ENCODE measurements around the gene SEMA4D. TPM values are rescaled to one million over a fixed set of nuclear protein-coding genes. Genes with fewer than 3 reads are reported as not detected.
A peak's percentile ranks its signal among the peaks of the same experiment; 100 is the strongest.

The SEMA4D gene
- total and polyA plus RNA-seq, 10 donors: 23.0 to 193 (median 157) TPM

DNA sequence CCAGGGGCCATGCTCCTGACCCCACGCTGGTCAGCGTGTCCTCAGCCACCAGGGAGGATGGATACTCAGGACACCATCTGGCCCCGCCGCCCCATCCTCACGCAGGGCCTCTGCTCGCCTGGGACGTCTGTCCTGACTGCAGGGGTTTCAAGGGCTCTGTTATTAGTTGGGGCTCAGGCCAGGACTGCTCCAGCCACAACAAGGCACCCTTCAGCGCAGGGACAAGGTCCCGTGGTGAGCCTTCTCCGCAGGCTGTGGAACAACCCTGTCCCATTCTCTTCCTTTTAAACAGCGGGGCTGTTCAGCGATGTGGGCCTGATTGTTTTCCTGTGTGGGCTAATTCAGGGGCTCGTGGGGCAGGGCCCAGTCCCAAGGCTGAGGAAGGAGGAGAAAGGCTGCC lies 61.6 kb downstream of the SEMA4D start:
- H3K36me3 ChIP-seq: peaks cover 0 to 56% (median 0%) of the 10 kb centered on the region in 6 donors
- peak overlapping the region in 4 of 8 donors; percentile 41 to 74 (median 64) for H3K27ac ChIP-seq
- peaks cover 32 to 98% (median 84%) of the 10 kb centered on the region in 6 donors for H3K4me1 ChIP-seq
- H3K9me3 ChIP-seq: no peaks in the 10 kb centered on the region
- no peak overlapping the region for H3K4me3 ChIP-seq
- DNase-seq: no peak
- no peaks in the 10 kb centered on the region for H3K27me3 ChIP-seq (replicated peaks in 1 of 7)
- peak in 1 of 3 donors; percentile 43 for TF ChIP-seq POLR2AphosphoS5 (IDR thresholded peaks at IDR 0.05)
- TF ChIP-seq POLR2A (IDR thresholded peaks at IDR 0.05): no peak
- TF ChIP-seq, protein P1, sequence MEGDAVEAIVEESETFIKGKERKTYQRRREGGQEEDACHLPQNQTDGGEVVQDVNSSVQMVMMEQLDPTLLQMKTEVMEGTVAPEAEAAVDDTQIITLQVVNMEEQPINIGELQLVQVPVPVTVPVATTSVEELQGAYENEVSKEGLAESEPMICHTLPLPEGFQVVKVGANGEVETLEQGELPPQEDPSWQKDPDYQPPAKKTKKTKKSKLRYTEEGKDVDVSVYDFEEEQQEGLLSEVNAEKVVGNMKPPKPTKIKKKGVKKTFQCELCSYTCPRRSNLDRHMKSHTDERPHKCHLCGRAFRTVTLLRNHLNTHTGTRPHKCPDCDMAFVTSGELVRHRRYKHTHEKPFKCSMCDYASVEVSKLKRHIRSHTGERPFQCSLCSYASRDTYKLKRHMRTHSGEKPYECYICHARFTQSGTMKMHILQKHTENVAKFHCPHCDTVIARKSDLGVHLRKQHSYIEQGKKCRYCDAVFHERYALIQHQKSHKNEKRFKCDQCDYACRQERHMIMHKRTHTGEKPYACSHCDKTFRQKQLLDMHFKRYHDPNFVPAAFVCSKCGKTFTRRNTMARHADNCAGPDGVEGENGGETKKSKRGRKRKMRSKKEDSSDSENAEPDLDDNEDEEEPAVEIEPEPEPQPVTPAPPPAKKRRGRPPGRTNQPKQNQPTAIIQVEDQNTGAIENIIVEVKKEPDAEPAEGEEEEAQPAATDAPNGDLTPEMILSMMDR (IDR thresholded peaks at IDR 0.05 in 8 of 11, conservative IDR thresholded peaks at IDR 0.05 in 3 of 11): no peak
- 67 to 82% (median 73%) methylated on average over 13 of the region's 13 CpGs for whole genome bisulfite sequencing, 5 donors
- intact Hi-C loops (cut with DNase I; ENCODE audit: low total_unique reads): no loop called here

DNA sequence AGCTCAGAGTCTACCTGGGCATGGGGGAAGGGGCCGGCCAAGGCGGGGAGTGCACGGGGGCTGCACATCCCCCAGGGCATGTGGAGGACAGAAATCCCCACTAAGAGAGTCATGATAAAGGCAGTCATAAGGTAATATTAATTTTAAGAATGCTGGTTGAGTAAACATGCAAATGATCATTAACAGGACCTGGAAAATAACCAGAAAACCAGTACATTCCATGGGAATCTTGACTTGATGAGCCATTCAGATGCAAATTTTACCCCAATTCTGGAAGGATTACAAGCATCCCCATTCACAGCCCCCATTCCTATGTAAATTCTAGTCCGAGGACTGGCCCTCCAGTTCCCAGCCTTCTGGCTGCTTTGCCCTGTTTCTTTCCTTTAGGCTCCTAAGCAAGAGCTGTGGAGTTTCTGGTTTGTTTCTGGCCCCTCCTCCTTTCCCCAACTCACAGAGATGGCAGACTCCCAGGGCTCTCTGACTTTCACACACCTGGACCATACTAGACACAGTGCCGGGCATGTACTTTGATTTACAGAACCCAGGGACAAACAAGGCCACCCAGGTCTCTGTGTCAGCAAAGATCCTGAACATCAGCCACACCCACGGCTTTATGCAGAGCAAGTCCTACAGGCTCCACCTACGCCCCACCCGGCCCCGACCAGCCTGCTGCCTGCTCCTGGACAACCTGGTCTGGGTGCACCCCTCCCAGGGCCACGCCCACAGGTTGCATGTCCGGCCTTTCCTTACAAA lies 62.7 kb downstream of the SEMA4D start:
- no peak for TF ChIP-seq POLR2AphosphoS5 (IDR thresholded peaks at IDR 0.05)
- TF ChIP-seq POLR2A (IDR thresholded peaks at IDR 0.05): no peak
- TF ChIP-seq, protein P1 (IDR thresholded peaks at IDR 0.05 in 8 of 11, conservative IDR thresholded peaks at IDR 0.05 in 3 of 11): no peak
- no peaks in the 10 kb centered on the region for H3K27me3 ChIP-seq (replicated peaks in 1 of 7)
- intact Hi-C loops (cut with DNase I; ENCODE audit: low total_unique reads): no loop called here
- no peaks in the 10 kb centered on the region for H3K9me3 ChIP-seq
- peaks cover 22 to 98% (median 82%) of the 10 kb centered on the region in 6 donors for H3K4me1 ChIP-seq
- H3K27ac ChIP-seq: peak overlapping the region in 3 of 8 donors; percentile 63 to 74 (median 66)
- WGBS, 5 donors: 60 to 73% (median 68%) methylated on average over 11 of the region's 11 CpGs
- H3K4me3 ChIP-seq: no peak overlapping the region
- H3K36me3 ChIP-seq: peaks cover 0 to 47% (median 0%) of the 10 kb centered on the region in 6 donors
- DNase-seq: peak; percentile 42

DNA sequence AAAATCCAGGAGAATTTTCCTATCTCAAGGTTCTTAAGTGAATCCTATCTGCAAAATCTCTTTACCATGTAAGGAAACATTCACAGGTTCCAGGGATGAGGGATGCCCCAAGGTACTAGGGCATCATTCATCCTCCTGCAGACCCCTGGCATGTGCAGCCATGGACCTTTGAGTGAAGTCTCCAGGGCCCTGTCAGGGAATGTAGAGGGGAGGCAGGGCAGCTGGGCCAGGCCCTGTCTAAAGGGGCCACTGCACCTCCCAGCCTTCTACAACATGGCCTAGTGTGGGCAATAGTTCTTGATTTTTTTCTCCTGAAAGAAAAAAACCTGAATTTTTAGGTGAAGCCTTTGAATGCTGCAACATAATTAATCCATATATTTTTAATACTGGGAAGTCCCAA lies 63.3 kb downstream of the SEMA4D start:
- Histone ChIP-seq H3K27ac (peak overlapping the region in 2 of 8 donors; percentile 66 to 74), H3K9me3 (no peaks in the 10 kb centered on the region), H3K36me3 (peaks cover 0 to 47% (median 0%) of the 10 kb centered on the region in 6 donors), H3K4me3 (no peak overlapping the region), H3K27me3 (replicated peaks in 1 of 7) (no peaks in the 10 kb centered on the region), H3K4me1 (peaks cover 18 to 98% (median 82%) of the 10 kb centered on the region in 6 donors)
- peak; percentile 16 for DNase-seq
- TF ChIP-seq POLR2AphosphoS5 (IDR thresholded peaks at IDR 0.05) (no peak), POLR2A (IDR thresholded peaks at IDR 0.05) (no peak)
- TF ChIP-seq, protein P1 (IDR thresholded peaks at IDR 0.05 in 8 of 11, conservative IDR thresholded peaks at IDR 0.05 in 3 of 11): no peak
- intact Hi-C loops (cut with DNase I; ENCODE audit: low total_unique reads): no loop called here

DNA sequence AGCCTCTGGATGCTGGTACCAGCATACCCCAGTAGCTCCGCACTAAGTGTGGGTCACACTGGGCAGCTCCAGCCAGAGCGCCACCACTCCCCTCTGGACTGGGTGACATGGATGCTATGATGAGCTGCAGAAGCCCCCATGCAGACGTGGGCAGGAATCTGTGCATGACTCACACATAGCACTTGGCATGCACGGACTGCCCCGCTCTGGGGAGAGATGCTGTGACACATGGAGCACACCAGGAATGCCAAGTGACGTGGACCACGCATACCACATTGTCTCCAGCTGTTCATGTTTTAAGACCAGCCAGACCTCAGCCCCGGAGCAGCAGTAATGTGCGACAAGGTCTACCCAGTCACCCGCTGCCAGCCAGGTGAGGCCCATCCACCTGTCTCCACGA lies 64.1 kb downstream of the SEMA4D start:
- Histone ChIP-seq H3K9me3 (no peaks in the 10 kb centered on the region), H3K27ac (peak overlapping the region in 1 of 8 donors; percentile 57), H3K4me3 (no peak overlapping the region), H3K36me3 (peaks cover 0 to 51% (median 0%) of the 10 kb centered on the region in 6 donors), H3K27me3 (replicated peaks in 1 of 7) (no peaks in the 10 kb centered on the region), H3K4me1 (peaks cover 20 to 98% (median 84%) of the 10 kb centered on the region in 6 donors)
- WGBS, 5 donors: 89 to 96% (median 92%) methylated on average over 7 to 11 of the region's 11 CpGs
- intact Hi-C loops (cut with DNase I; ENCODE audit: low total_unique reads): no loop called here
- TF ChIP-seq POLR2A (IDR thresholded peaks at IDR 0.05) (no peak), POLR2AphosphoS5 (IDR thresholded peaks at IDR 0.05) (peak in 1 of 3 donors; percentile 31)
- TF ChIP-seq, protein P1 (IDR thresholded peaks at IDR 0.05 in 8 of 11, conservative IDR thresholded peaks at IDR 0.05 in 3 of 11): no peak
- DNase-seq: no peak

Data from spleen (tissue), 11 donors.